IMR-90 (cell line): ENCODE data around the gene CHRM1.

Experiments used
- BHLHE40 ChIP-seq: fragments of 150-350 bp; IDR thresholded peaks from 2 replicates; pipeline ENCODE4 v1.6.1; 2016; ENCODE audit warnings: mild to moderate bottlenecking, low read depth, low read length
- CEBPB ChIP-seq: IDR thresholded peaks from 2 replicates; pipeline ENCODE4 v1.6.1; 2012; ENCODE audit warnings: low read depth, low read length, improper control_type of control experiment
- CHD1 ChIP-seq: IDR thresholded peaks from 2 replicates; pipeline ENCODE4 v1.6.1; 2012; ENCODE audit warnings: low read depth, low read length, improper control_type of control experiment
- MAFK ChIP-seq: IDR thresholded peaks from 2 replicates; pipeline ENCODE4 v1.6.1; 2012; ENCODE audit warnings: low read depth, low read length, improper control_type of control experiment
- POLR2A ChIP-seq: IDR thresholded peaks from 2 replicates; pipeline ENCODE4 v1.6.1; 2012; ENCODE audit warnings: mild to moderate bottlenecking, low read depth, low read length
- RAD21 ChIP-seq: IDR thresholded peaks from 2 replicates; pipeline ENCODE4 v1.6.1; 2012; ENCODE audit warnings: low read length, improper control_type of control experiment
- RCOR1 ChIP-seq: IDR thresholded peaks from 2 replicates; pipeline ENCODE4 v1.6.1; 2012; ENCODE audit warnings: mild to moderate bottlenecking, low read length, improper control_type of control experiment; ENCODE audit not compliant: insufficient replicate concordance
- RFX5 ChIP-seq: IDR thresholded peaks from 2 replicates; pipeline ENCODE4 v1.8.0; 2012; ENCODE audit warnings: low read depth, mild to moderate bottlenecking, low read length, moderate library complexity
- SMC3 ChIP-seq: fragments of 150-350 bp; IDR thresholded peaks from 2 replicates; pipeline ENCODE4 v1.6.1; 2016; ENCODE audit warnings: low read depth, mild to moderate bottlenecking, antibody characterized with exemption, low read length, moderate library complexity
- TF ChIP-seq, protein P1 (sequence below): conservative IDR thresholded peaks from 2 replicates; pipeline ENCODE4 v1.5.1; 2012; ENCODE audit warnings: mild to moderate bottlenecking, low read depth, low read length, improper control_type of control experiment
- TF ChIP-seq, protein P2 (sequence below): fragments of 150-350 bp; IDR thresholded peaks from 2 replicates; pipeline ENCODE4 v1.6.1; 2017; ENCODE audit warnings: mild to moderate bottlenecking, antibody characterized with exemption, low read length, low read depth

DNA sequence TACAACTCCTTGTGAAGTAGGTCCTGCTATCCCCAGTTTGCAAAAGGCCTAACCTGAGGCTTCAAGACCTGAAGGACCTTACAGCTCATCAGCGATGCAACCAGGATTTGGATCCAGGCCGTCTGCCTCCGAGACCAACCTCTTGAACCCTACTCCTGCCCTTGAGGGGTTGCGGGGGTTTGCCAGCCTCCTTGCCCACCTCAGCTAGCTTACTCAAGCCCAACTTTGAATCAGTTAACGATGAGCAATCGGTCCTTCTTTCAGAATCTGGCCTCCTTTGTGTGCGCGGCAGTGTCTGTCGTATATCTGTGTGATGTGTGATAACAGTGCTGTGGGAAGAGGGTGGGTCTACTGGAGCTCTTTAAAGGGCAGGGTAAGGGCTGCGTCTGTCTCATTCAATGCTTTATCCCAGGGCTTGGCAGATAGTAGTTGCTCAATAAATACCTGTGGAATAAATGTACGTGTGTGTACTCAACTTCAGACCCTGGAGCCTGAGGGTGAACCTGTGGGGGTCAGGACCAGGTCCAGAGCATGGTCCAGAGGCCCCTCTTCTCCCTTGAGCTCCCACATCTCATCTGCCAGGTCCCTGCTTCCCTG, 3.2 kb downstream of the CHRM1 start:
- TF ChIP-seq, protein P1, sequence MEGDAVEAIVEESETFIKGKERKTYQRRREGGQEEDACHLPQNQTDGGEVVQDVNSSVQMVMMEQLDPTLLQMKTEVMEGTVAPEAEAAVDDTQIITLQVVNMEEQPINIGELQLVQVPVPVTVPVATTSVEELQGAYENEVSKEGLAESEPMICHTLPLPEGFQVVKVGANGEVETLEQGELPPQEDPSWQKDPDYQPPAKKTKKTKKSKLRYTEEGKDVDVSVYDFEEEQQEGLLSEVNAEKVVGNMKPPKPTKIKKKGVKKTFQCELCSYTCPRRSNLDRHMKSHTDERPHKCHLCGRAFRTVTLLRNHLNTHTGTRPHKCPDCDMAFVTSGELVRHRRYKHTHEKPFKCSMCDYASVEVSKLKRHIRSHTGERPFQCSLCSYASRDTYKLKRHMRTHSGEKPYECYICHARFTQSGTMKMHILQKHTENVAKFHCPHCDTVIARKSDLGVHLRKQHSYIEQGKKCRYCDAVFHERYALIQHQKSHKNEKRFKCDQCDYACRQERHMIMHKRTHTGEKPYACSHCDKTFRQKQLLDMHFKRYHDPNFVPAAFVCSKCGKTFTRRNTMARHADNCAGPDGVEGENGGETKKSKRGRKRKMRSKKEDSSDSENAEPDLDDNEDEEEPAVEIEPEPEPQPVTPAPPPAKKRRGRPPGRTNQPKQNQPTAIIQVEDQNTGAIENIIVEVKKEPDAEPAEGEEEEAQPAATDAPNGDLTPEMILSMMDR: no peak
- TF ChIP-seq POLR2A (no peak), RCOR1 (no peak), RAD21 (no peak), MAFK (no peak), BHLHE40 (no peak), CHD1 (no peak), SMC3 (no peak), RFX5 (no peak), CEBPB (no peak)
- TF ChIP-seq, protein P2, sequence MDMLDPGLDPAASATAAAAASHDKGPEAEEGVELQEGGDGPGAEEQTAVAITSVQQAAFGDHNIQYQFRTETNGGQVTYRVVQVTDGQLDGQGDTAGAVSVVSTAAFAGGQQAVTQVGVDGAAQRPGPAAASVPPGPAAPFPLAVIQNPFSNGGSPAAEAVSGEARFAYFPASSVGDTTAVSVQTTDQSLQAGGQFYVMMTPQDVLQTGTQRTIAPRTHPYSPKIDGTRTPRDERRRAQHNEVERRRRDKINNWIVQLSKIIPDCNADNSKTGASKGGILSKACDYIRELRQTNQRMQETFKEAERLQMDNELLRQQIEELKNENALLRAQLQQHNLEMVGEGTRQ: no peak
